Measurements from ENCODE around the gene PES1.

- TF ChIP-seq EP300 (IDR thresholded peaks at IDR 0.05) (no peak), CTCF (IDR thresholded peaks at IDR 0.05) (no peak), POLR2A (IDR thresholded peaks at IDR 0.05) (no peak)
These were observed 5.2 kb upstream of the PES1 start for GRCh38 chr22:30596886-30597285.
